ENCODE results near the gene EPS15.

GRCh38 chr1:51439895-51440294, 79.2 kb downstream of the EPS15 start:
- TF ChIP-seq REST (IDR thresholded peaks at IDR 0.05; ENCODE audit: unreplicated experiment): no peak
- TF ChIP-seq CTCF (conservative IDR thresholded peaks at IDR 0.05; ENCODE audit: low read depth in 2 of 2): no peak
- no peak for TF ChIP-seq ZNF114 (CRISPR knock-in tag; IDR thresholded peaks at IDR 0.05)
